ENCODE measurements around the gene GRIA2.

GRIA2 gene

DNA sequence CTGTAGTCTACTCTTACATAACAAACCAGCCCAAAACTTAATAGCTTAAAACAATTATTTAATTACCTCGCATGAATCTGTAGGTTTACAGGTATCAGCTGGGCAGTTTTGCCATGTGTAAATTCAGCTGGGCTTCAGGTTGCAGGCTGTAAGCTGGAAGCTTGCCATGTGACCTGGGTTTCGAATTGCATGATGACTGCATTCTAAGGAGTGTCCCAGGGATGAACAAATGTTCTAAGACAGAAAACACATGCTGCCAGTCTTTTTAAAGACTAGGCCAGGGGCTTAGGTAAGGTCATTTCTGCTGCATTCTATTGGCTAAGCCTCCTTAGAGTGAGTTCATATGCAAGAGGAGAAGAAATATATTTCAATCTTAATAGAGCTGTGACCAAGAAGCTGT is 44.8 kb downstream of the GRIA2 start:
- no peak for DNase-seq

DNA sequence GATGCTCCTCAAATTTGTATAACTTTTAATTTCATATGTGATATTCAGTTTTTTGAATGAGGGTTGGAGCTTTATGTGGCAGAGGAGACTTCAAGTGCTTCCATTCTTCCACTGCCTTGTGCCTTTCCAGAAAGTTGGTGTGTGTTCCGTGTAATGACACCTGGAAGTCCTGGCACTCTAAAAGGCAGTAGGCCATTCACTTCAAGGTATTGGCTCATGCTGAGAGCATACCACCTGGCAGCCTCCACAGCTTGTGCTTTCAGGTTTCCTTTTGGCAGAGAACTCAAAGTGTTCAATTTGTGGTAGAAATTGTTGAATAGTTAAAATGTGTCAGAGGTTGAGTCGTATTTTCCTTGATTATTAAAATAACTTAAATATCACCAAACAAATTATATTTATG is 49.6 kb downstream of the GRIA2 start:
- no peak for DNase-seq

DNA sequence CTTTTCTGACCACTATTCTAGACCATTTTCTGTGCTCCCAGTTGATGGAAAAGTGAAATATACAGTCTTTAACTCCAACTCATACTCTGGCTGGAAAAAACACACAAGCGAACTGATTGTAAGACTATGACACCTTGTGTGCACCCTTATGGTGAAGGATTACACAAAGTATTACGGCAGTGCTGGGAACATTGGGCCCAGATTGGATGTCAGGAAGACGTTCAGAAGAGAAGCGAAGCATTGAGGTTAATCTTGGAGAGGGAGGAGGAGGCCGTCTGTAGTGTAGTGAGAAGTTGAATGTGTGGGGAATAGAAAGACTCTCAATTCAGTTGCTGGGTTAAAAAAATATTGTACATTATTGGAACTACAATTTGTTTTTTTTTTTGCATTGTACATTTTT is 50.0 kb downstream of the GRIA2 start:
- no peak for DNase-seq

DNA sequence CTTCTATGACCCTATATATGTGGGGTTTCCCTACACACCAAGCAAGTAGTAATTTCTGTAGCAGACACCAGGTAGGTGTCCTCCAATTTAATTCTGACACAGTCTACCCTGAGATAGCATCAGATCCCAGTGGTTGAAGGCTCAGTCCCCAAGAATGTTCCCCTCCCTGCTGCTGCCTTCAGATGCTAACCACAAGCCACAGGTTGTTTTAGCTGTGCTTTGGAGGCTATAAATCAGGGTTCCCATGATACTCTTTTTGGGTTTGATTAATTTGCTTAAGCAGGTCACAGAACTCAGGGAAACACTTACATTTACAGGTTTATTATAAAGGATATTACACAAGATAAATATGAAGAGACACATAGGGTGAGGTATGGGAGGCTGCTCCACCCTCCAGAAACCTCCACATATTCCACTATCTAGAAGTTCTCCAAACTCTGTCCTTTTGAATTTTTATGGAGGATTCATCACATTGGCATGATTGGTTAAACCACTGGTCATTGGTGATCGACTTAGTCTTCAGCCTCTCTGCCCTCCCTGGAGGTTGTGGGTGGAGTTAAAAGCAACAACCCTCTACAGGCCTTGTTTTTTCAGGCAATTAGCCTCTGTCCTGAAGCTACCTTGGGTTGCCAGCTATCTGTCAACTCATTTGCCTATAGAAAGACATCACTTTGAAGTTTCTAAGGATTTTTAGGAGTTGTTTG is 50.8 kb downstream of the GRIA2 start:
- no peak for DNase-seq

DNA sequence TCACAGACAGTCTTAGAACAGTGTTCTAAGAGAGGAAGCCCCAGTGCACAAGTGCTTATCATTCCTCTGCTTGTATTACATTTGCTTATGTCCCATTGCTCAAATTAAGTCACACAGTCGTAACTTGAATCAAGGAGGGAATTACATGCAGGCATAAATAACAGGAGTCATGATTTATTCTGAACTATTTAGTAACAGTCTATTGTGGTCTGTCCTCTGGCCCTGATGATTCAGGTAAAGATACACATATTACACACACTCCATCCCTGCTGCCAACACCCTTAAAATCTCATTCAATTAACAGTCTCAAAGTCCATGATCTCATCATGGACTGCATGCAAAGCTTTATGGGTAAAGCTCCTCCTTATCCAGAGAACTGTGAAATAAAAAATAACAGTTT is 60.1 kb downstream of the GRIA2 start:
- no peak for DNase-seq

DNA sequence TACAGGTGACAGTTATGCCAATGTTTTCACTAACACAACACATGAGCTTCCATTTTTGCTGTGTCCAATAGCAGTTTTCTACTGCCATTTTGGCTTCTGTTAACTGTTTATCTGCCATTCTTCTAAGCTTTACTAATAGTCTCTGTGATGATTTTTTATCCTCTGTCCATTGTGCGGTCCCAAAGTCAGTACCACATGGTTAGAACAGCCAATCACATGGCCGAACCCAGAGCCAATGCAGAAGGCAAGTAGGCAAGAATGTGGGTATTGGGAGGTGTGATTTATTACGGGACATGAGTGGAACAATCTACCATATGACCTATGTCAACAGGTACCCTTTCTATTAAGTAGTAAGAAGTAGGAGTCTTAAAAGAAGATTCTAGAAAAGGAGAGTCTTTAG is 61.5 kb downstream of the GRIA2 start:
- DNase-seq: no peak

DNA sequence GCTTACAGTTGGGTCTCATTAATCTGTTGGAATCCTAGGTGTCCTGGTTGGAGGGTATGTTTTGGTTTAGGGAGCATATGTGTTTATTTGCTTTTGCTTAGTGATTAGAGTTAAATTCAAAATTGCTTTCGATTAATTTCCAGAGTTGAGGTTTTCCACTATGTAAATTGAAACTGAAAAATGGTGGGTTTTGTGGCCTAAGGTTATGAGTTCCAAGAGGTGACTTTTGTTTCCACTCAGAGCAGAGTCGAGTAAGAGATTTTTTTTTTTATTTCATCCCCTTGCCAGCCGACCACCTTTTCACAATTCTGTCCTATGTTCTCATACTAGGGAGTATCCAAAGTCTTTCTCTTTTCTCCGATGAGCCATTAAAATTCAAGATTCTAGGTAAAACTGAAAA is 66.9 kb downstream of the GRIA2 start:
- no peak for DNase-seq

DNA sequence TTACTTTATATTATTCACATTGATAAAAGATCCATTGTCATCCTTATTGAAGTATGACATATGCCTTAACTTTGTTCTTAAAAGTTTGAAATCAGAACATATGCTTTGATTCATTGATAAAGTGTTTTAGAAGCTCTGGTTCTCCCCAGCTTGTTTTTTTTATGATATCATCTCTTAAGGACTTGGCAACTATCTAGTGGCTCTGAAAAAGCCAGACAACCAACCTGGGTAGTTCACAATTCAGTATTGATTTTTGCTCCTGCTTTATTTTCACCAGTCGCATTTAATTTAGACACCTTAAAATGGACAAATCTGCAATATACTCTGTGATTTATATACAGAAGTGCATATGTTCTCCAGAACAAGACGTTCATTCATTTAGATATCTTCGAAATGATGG is 70.1 kb downstream of the GRIA2 start:
- no peak for DNase-seq

DNA sequence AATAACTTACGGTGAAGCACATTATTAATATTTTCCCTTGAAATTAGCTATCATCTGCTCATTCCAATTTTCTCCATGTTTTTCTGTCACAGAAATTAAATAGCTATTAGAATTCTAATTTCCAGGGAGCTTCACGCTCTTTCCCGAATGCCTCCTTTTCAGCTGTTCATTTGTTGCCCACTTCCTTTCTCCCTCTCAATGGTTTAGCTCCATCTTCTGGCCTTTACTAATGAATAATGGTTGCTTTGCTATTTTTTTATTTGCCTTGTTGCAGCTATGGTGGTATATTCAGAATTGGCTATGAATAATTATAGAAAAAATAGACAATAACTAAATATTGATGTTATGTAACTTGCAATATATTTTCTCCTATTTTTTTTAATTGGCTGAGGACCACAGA is 70.5 kb downstream of the GRIA2 start:
- DNase-seq: no peak

DNA sequence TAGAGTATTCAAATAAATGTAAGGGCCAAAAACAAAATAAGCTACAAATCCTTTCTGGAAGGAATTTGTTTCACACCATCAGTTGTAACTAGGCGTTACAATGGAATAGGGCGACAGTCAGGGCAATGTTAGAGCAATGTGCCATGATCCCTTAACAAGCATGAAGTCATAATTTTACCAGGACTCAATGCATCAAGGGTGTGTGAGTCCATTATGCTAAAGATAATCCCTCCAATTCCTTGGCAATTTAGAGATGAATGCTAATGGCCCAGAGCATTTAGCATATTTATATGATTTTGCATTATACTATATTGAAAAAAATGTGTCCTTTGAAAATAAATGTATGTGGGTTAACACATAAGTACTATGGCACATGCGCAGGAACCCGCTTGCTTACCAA is 73.1 kb downstream of the GRIA2 start:
- no peak for DNase-seq

DNA sequence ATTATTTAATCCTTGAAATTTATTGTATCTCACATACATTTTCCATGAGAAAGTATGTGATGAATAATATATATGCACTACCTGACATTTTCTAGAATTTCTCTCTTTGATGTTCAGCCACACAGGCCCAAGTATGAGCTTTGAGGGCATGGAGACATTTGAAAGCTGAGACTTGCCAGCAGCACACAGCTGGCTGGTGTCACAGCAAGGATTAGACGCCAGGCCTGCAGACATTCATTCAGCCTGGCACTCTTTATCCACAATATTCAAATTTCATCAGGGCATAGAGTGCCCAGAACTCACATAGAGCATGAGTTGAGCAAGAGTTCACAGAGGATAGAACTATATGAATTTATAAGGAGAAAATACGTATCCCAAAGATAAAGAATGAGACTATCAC is 74.0 kb downstream of the GRIA2 start:
- no peak for DNase-seq

DNA sequence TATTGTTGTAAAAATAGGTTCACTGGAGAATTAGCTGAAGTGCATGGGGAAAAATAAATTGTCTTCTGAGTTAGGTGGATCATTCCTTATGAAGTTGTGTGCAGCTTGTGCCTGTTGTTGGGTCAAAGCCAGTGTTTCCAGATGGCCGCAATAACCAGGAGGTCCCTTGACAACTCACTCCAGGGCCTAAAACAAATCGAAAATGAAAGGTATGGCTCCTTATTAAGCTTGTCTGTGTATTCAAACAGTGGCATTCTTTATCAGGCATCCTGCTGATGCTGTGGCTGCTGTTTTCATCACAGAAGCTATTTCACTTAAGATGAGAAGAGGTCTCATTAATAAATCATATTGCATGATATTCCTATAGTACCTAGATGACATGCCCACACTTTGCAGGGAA is 80.2 kb downstream of the GRIA2 start:
- DNase-seq: no peak

DNA sequence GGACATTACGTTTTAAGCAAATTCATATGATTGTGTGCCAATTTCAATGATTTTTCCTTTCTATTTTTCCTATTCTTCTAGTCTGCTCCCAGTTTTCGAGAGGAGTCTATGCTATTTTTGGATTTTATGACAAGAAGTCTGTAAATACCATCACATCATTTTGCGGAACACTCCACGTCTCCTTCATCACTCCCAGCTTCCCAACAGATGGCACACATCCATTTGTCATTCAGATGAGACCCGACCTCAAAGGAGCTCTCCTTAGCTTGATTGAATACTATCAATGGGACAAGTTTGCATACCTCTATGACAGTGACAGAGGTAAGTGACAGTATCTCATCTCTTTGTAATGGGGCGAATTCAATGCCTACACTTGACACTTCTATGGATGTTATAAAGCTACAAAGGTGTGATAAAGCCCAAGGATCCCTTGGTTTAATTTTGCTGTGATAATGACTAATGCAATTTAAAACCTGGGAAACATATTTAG is 83.0 kb downstream of the GRIA2 start:
- no peak for DNase-seq

DNA sequence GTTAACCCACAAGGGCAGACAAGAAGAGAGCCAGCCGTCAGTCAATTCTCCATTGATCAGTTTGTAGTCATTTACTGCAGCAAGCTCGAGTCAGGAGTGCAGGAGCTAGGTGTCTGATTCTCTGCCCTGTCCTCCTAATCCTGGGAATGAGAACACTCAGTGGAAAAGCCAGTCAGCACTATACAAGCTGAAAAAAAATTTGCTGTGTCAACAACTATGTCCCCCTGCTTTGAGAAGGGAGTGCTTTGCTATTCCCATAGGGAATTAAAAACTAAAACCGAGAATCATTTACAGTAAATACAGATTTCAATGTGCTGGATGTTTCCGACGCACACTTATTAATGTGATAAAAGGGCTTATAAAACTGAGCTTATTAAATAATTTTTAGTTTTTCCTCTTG is 84.2 kb downstream of the GRIA2 start:
- DNase-seq: no peak

DNA sequence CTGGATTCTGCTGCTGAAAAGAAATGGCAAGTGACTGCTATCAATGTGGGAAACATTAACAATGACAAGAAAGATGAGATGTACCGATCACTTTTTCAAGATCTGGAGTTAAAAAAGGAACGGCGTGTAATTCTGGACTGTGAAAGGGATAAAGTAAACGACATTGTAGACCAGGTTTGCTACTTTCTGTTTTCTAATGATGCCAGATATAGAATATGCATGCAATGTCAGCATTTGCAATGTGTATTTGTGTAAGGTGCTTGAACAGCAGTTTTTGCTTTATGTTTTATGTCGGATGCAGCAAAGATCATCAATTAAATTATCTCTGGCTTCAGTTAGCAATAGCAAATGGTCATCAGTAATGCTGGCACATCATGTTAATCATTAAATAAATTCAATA is 92.2 kb downstream of the GRIA2 start:
- no peak for DNase-seq

DNA sequence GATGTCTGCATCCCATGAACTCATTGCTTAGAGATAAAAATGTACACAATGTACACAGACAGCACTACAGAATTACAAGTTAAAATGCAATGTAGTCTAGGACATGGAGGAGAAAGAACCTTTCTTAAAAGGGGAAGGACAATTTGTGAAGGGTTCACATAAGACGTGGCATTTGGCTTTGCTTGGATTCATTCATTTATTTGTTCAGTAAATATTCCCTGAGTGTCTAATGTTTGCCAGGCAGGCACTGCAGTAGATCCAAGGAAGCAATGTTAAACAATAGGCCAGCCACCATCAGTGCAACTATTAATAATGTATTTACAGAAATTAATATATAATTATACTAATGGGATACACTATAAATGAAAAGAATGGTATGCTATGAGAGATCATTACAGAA is 94.4 kb downstream of the GRIA2 start:
- DNase-seq: no peak

DNA sequence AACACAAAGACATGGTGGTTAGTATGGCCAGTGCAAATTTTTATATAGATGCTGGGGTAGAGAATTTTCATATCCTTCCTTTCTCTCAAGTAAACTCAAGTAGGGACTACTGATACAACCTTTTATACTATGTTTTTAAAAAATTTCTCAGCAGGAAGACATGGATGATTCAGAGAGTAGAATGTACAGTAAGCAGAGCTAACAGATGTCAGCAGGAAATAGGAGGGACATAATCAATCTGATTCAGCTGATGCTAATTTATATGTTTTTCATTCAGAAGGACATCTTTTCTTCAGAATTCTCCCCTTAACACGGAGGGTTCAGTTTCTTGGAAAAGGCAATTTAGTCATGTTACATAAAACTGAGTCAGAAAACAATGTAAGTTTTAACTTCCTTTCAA is 95.4 kb downstream of the GRIA2 start:
- DNase-seq: no peak

DNA sequence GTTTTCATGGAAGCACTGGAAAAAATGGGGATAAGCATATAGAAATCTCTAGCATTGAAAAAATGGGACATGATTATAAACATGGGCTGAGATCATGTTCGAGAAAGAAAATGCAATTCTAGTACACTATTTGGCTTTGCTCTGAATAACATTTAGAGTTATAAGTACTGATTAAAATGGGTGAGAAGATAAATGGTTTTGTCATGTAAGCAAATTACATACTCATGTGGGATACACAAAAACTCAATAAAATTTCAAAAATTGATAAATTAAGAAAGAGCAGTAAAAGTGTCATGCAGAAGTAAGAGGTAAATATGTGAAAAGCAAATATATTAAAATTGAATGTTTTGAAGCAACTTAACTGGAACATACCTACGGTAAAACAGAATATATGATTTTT is 99.6 kb downstream of the GRIA2 start:
- no peak for DNase-seq

DNA sequence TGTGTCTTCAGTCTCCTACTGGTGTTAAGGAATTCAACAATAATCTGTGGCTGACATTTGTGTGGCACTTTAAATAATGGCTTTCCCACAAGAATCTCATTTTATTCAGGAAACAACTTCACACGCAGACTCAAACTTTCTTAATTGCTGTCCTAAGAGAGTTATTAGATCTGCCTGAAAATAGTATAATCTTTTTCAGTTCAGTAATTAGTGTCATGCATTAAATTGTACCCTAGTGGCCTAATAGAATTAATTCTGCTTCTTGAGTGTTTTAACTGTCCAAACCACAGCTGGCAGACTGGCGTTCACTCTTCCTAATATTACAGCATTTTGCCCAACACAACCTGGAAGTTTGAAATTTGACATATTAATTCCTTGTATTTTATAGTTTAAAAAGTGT is 107.1 kb downstream of the GRIA2 start:
- no peak for DNase-seq

DNA sequence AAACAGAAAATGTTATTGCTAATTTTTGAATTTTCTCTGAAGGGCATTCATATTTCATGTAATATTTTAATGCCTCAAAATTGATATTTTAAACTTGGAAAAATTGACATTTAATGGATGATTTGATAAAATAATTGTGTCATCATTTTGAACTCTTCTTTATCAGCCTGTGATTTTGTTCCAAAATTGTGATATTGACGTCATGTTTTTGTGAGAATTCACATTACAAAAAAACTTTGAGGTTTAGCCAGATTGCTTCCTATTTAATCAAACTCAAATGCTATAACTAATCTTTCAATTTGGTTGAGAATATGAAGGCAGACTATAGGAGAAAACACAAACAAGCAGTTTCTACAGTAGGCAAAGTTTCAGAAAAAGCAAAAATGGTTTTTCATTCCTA is 137.4 kb downstream of the GRIA2 start:
- DNase-seq: no peak

DNA sequence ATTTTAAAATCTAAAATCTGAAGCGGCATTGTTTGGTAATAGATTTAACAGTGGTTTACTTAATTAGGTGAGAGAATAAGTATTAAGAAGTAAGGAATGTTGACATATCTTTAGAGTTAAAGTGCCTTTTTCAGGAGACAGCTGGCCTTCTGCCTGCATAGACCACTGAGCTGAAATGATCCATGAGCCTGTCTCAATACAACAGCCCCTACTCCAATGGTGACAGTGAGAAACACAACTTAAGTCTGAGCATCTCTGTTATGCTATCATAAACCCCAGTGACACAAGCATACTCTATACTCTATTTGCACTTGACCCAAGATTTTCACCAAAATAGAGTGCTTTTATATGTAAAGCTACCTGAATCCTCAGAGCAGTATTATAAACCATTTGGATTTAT is 137.9 kb downstream of the GRIA2 start:
- no peak for DNase-seq

DNA sequence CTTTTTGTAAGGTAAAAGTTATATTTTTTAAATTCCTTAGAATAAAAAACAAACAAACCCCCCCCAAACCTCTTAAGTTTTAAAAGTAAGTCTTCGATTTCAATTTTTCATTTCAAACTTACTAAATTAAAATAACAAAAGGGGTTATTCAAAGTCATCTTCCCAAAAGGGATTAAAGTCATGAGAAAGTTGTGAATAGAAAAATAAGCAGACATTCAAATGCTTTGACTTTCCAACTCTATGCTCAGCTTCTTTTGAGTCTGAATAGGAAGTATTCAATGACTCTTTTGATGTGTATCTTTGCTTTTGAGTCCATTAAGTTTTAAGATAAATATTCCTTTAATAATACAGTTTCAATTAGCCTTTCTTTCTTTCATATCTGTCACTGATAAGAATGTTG is 138.3 kb downstream of the GRIA2 start:
- DNase-seq: no peak

DNA sequence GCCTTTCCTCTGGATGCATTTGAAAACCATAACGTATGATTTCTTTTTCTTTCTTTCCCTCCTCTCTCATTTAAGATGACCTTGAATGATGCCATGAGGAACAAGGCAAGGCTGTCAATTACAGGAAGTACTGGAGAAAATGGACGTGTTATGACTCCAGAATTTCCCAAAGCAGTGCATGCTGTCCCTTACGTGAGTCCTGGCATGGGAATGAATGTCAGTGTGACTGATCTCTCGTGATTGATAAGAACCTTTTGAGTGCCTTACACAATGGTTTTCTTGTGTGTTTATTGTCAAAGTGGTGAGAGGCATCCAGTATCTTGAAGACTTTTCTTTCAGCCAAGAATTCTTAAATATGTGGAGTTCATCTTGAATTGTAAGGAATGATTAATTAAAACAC is 142.8 kb downstream of the GRIA2 start:
- DNase-seq: no peak

DNA sequence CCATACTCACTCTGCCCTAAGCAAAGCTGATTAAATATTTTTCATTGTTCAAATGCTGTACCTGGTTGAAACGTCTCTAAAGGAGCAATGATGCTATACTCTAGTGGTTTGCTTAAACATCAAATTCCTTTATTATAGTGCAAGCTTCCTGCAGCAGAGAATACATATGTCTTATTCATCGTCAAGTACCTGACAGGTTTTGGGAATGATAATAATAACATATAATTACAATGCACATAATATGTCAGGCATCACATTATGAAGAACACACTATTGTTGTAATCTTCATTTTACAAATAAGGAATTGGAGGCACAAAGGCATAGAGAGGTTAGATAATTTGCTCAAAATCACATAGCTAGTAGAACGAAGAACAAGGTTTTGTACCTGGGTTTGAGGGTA is 151.6 kb downstream of the GRIA2 start:
- DNase-seq: no peak

DNA sequence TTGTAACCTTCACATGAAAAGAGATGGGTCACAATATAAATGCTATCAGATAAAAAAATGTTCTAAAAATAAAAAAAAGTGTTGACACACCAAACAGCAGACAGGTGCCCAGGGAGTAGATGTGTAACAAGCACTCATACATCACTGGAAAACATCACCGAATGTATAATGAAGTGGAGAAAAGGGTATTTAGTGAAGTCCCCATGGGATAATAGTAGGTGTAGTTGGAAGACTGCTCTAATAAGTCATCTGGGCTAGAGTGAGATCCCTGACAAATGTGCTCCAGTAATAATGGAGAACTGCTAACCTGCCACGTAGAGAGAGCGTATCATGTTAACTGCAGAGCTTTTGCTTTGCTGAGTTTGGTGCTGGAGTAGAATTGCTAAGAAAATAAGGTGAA is 152.0 kb downstream of the GRIA2 start:
- DNase-seq: no peak

DNA sequence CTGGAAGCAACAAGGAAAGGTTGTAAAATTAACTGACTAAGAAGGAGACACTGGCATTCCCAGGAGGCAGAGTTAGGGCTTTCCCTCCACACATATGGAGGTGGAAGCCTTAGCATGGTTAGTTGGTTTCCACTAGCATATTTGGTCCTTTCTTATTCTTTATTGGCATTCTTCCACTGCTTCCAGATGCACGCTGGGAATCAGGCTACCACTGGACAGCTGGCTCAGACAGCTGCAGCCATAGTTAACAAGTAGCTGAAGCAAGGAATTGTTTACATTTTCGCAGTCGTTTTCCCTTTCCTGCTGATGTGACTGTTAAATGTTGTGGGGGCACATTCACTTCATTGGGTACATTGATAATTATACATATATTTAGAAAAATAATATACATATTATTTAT is 169.2 kb downstream of the GRIA2 start:
- no peak for DNase-seq

All from stimulated activated CD4-positive, alpha-beta T cell treated with anti-CD3 and anti-CD28 coated beads, Interleukin-4, amount 100 ng/mL, for 24 hours (primary cell).